HepG2 (cell line): ENCODE data around the gene IGF2BP3. TPM values are rescaled to one million over a fixed set of nuclear protein-coding genes. Genes with fewer than 3 reads are reported as not detected.

ENCODE experiments used
- ARID2 ChIP-seq: sonication (generic); formaldehyde crosslinking; IDR thresholded peaks from 2 replicates; pipeline ENCODE4 v1.8.1; 2022; ENCODE audit warnings: mild to moderate bottlenecking, missing genetic modification reagents, borderline replicate concordance
- CHD4 ChIP-seq: fragments of 200-600 bp; sonication (generic); IDR thresholded peaks from 2 replicates; pipeline ENCODE4 v1.7.0; 2017; ENCODE audit warnings: mild to moderate bottlenecking, low read length, borderline replicate concordance
- ELF1 ChIP-seq: sonication (generic); formaldehyde crosslinking; IDR thresholded peaks from 2 replicates; pipeline ENCODE4 v1.4.0; 2020; ENCODE audit warnings: missing genetic modification reagents
- GABPB1 ChIP-seq: IDR thresholded peaks from 2 replicates; pipeline ENCODE4 v1.6.1; 2016; ENCODE audit warnings: mild to moderate bottlenecking, missing genetic modification reagents, moderate library complexity, missing compliant biosample characterization
- HMG20B ChIP-seq: conservative IDR thresholded peaks from 2 replicates; pipeline ENCODE4 v1.6.1; 2016; ENCODE audit warnings: missing genetic modification reagents, missing compliant biosample characterization
- HNRNPL ChIP-seq: fragments of 200-400 bp; formaldehyde crosslinking; IDR thresholded peaks from 2 replicates; pipeline ENCODE4 v1.6.1; 2017; ENCODE audit warnings: mild to moderate bottlenecking, low read depth, low read length
- MLLT10 ChIP-seq: sonication (generic); formaldehyde crosslinking; IDR thresholded peaks from 2 replicates; pipeline ENCODE4 v1.4.0; 2020; ENCODE audit warnings: missing genetic modification reagents
- NR3C1 ChIP-seq: sonication (generic); formaldehyde crosslinking; IDR thresholded peaks from 2 replicates; pipeline ENCODE4 v1.4.0; 2020; ENCODE audit warnings: missing genetic modification reagents
- SMYD3 ChIP-seq: sonication (generic); formaldehyde crosslinking; IDR thresholded peaks from 2 replicates; pipeline ENCODE4 v1.8.1; 2023; ENCODE audit warnings: mild to moderate bottlenecking, missing genetic modification reagents
- TBX3 ChIP-seq: fragments of 450-650 bp; IDR thresholded peaks from 2 replicates; pipeline ENCODE4 v1.6.1; 2017; ENCODE audit warnings: antibody characterized with exemption, mild to moderate bottlenecking, inconsistent platforms, borderline replicate concordance
- ZFP36L2 ChIP-seq: sonication (generic); formaldehyde crosslinking; IDR thresholded peaks from 2 replicates; pipeline ENCODE4 v1.4.0; 2020; ENCODE audit warnings: missing genetic modification reagents
- ZNF232 ChIP-seq: sonication (generic); formaldehyde crosslinking; IDR thresholded peaks from 2 replicates; pipeline ENCODE4 v1.4.0; 2020; ENCODE audit warnings: missing genetic modification reagents, borderline replicate concordance
- ZNF24 ChIP-seq: fragments of 450-650 bp; IDR thresholded peaks from 2 replicates; pipeline ENCODE4 v1.6.1; 2017; ENCODE audit warnings: antibody characterized with exemption, mild to moderate bottlenecking
- ZNF331 ChIP-seq: sonication (generic); formaldehyde crosslinking; IDR thresholded peaks from 2 replicates; pipeline ENCODE4 v1.4.0; 2020; ENCODE audit warnings: missing genetic modification reagents
- ZNF510 ChIP-seq: sonication (generic); formaldehyde crosslinking; IDR thresholded peaks from 2 replicates; pipeline ENCODE4 v1.4.0; 2020; ENCODE audit warnings: low read depth, mild to moderate bottlenecking, missing genetic modification reagents
- ZNF562 ChIP-seq: sonication (generic); formaldehyde crosslinking; IDR thresholded peaks from 2 replicates; pipeline ENCODE4 v1.8.0; 2022; ENCODE audit warnings: missing genetic modification reagents, borderline replicate concordance
- ZSCAN22 ChIP-seq: sonication (generic); formaldehyde crosslinking; IDR thresholded peaks from 2 replicates; pipeline ENCODE4 v1.4.0; 2020; ENCODE audit warnings: mild to moderate bottlenecking, missing genetic modification reagents
- polyA plus RNA-seq, 8 experiments: library from polyadenylated mRNA; depleted of rRNA in 3 of 8; stranded (reverse) in 7 of 8; unstranded in 1 of 8; fragments of >200 nt; fragmentation: Illumina TruSeq in 4 of 8; extraction: Trizol in 4 of 8; gene quantifications; 2 replicates each; pipeline versions ENCODE4 v1.2.1 to v1.2.3, GENCODE V29; 2011 to 2016; ENCODE audit warnings: low read depth in 4 of 8, missing spikeins in 1 of 8, mixed read lengths in 1 of 8; ENCODE audit not compliant: insufficient read depth in 1 of 8
- total RNA-seq, 5 experiments: library from RNA; depleted of rRNA; stranded (reverse); fragments of >200 nt; fragmentation: Illumina TruSeq; extraction: Trizol; gene quantifications; 2 replicates each; pipeline ENCODE4 v1.2.3, GENCODE V29; 2016; ENCODE audit warnings: low read depth in 1 of 5
- TF ChIP-seq, protein P1 (sequence below): sonication (generic); formaldehyde crosslinking; IDR thresholded peaks from 2 replicates; pipeline ENCODE4 v1.8.1; 2022; ENCODE audit warnings: low read depth, mild to moderate bottlenecking, missing genetic modification reagents
- TF ChIP-seq, protein P2 (sequence below): sonication (generic); formaldehyde crosslinking; IDR thresholded peaks from 2 replicates; pipeline ENCODE4 v1.5.1; 2020; ENCODE audit warnings: missing genetic modification reagents, mild to moderate bottlenecking, borderline replicate concordance
- TF ChIP-seq, protein P3 (sequence below): IDR thresholded peaks from 2 replicates; pipeline ENCODE4 v1.6.1; 2016; ENCODE audit warnings: missing compliant biosample characterization, missing genetic modification reagents, borderline replicate concordance
- TF ChIP-seq, protein P4 (sequence below): sonication (generic); formaldehyde crosslinking; IDR thresholded peaks from 2 replicates; pipeline ENCODE4 v1.5.0; 2020; ENCODE audit warnings: missing genetic modification reagents
- TF ChIP-seq, protein P5 (sequence below): sonication (generic); formaldehyde crosslinking; IDR thresholded peaks from 2 replicates; pipeline ENCODE4 v1.8.1; 2023; ENCODE audit warnings: mild to moderate bottlenecking, inconsistent platforms, moderate library complexity, missing genetic modification reagents, borderline replicate concordance

IGF2BP3 gene
- total and polyA plus RNA-seq, 2 of the 13 experiments (the other 11 are each of a cell fraction or from before 2014, with no cell fraction given) = 37.7 to 39.5 TPM

DNA sequence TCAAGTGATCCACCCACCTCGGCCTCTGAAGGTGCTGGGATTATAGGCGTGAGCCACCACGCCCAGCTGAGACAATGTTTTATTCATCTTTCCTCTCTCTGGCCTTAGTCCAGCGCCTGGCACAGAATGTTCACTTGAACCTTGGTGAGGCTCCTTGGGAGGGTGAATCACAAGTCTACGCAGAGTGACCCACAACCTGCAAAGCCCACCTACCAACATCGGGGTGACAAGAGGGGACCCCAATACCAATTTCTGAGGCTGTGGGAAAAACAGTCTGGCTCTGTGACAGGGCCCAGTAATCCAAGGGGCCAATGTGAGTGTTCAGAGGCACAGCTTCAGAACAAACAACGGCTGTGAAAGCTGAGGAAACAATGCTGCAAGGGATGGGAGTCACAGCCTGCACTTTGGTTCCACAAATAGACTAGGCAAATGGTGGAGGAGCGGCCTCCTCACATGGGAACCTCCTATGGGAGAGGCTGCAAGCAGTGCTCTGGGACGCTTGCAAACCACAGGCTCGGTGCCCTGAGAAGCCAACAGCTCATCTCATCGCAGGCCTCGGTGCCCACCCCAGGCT lies 176.7 kb downstream of the IGF2BP3 start (continued):
- TF ChIP-seq HNRNPL (peak; percentile 84), MLLT10 (no peak), ZNF24 (no peak; the same call in 1 of the 2 replicates), SMYD3 (CRISPR knock-in tag) (0 out of 2 replicates have a peak, but pooled peaks have one; percentile 64), CHD4 (peak; percentile 94), ZNF510 (no peak), GABPB1 (0 out of 2 replicates have a peak, but pooled peaks have one; percentile 39), ZNF331 (peak; percentile 95), ZNF232 (CRISPR knock-in tag) (peak; percentile 64; the same call in 1 of the 2 replicates), ZNF562 (CRISPR knock-in tag) (no peak), TBX3 (peak; percentile 26; the same call in 1 of the 2 replicates), HMG20B (CRISPR knock-in tag) (no peak; the same call in 1 of the 2 replicates), ARID2 (CRISPR knock-in tag) (no peak), ELF1 (CRISPR knock-in tag) (no peak), NR3C1 (CRISPR knock-in tag) (no peak), ZSCAN22 (peak; percentile 80), ZFP36L2 (no peak)
- TF ChIP-seq, protein P1, sequence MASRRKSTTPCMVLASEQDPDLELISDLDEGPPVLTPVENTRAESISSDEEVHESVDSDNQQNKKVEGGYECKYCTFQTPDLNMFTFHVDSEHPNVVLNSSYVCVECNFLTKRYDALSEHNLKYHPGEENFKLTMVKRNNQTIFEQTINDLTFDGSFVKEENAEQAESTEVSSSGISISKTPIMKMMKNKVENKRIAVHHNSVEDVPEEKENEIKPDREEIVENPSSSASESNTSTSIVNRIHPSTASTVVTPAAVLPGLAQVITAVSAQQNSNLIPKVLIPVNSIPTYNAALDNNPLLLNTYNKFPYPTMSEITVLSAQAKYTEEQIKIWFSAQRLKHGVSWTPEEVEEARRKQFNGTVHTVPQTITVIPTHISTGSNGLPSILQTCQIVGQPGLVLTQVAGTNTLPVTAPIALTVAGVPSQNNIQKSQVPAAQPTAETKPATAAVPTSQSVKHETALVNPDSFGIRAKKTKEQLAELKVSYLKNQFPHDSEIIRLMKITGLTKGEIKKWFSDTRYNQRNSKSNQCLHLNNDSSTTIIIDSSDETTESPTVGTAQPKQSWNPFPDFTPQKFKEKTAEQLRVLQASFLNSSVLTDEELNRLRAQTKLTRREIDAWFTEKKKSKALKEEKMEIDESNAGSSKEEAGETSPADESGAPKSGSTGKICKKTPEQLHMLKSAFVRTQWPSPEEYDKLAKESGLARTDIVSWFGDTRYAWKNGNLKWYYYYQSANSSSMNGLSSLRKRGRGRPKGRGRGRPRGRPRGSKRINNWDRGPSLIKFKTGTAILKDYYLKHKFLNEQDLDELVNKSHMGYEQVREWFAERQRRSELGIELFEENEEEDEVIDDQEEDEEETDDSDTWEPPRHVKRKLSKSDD (CRISPR knock-in tag) = peak; percentile 87
- TF ChIP-seq, protein P2, sequence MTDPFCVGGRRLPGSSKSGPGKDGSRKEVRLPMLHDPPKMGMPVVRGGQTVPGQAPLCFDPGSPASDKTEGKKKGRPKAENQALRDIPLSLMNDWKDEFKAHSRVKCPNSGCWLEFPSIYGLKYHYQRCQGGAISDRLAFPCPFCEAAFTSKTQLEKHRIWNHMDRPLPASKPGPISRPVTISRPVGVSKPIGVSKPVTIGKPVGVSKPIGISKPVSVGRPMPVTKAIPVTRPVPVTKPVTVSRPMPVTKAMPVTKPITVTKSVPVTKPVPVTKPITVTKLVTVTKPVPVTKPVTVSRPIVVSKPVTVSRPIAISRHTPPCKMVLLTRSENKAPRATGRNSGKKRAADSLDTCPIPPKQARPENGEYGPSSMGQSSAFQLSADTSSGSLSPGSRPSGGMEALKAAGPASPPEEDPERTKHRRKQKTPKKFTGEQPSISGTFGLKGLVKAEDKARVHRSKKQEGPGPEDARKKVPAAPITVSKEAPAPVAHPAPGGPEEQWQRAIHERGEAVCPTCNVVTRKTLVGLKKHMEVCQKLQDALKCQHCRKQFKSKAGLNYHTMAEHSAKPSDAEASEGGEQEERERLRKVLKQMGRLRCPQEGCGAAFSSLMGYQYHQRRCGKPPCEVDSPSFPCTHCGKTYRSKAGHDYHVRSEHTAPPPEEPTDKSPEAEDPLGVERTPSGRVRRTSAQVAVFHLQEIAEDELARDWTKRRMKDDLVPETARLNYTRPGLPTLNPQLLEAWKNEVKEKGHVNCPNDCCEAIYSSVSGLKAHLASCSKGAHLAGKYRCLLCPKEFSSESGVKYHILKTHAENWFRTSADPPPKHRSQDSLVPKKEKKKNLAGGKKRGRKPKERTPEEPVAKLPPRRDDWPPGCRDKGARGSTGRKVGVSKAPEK (CRISPR knock-in tag) = peak; percentile 79; the same call in 1 of the 2 replicates
- TF ChIP-seq, protein P3, sequence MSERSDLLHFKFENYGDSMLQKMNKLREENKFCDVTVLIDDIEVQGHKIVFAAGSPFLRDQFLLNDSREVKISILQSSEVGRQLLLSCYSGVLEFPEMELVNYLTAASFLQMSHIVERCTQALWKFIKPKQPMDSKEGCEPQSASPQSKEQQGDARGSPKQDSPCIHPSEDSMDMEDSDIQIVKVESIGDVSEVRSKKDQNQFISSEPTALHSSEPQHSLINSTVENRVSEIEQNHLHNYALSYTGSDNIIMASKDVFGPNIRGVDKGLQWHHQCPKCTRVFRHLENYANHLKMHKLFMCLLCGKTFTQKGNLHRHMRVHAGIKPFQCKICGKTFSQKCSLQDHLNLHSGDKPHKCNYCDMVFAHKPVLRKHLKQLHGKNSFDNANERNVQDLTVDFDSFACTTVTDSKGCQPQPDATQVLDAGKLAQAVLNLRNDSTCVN (CRISPR knock-in tag) = 0 out of 2 replicates have a peak, but pooled peaks have one; percentile 32
- TF ChIP-seq, protein P4, sequence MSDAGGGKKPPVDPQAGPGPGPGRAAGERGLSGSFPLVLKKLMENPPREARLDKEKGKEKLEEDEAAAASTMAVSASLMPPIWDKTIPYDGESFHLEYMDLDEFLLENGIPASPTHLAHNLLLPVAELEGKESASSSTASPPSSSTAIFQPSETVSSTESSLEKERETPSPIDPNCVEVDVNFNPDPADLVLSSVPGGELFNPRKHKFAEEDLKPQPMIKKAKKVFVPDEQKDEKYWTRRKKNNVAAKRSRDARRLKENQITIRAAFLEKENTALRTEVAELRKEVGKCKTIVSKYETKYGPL (CRISPR knock-in tag) = no peak; the same call in 1 of the 2 replicates
- TF ChIP-seq, protein P5, sequence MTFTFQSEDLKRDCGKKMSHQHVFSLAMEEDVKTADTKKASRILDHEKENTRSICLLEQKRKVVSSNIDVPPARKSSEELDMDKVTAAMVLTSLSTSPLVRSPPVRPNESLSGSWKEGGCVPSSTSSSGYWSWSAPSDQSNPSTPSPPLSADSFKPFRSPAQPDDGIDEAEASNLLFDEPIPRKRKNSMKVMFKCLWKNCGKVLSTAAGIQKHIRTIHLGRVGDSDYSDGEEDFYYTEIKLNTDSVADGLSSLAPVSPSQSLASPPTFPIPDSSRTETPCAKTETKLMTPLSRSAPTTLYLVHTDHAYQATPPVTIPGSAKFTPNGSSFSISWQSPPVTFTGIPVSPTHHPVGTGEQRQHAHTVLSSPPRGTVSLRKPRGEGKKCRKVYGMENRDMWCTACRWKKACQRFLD = no peak
